Endothelial cell of hepatic sinusoid (primary cell): Measurements from ENCODE around the gene ATXN10.

ENCODE experiments used
- in situ Hi-C: cut with HindIII; loops from 2 replicates; pipeline ENCODE4 v1.10.0; 2017; ENCODE audit warnings: low sequenced_read_pairs

ATXN10 gene

DNA sequence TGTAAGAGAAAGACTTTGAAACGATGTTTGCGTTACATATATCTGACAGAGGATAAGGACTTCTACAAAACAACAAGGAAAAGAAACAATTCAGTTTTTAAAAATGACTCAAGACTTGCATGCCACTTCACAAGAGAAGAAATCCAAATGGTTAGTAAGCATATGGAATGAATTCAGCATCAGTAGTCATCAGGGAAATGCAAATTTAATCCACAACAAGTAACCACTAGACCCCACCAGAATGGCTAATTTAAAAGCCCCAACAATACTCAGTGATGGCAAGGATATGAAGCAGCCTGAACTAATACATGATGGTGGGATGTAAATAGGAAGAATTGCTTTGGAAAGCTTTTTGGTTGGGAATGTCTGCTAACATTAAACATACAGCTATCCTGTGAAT is 142.6 kb downstream of the ATXN10 start:
- in situ Hi-C loops: no loop called here

DNA sequence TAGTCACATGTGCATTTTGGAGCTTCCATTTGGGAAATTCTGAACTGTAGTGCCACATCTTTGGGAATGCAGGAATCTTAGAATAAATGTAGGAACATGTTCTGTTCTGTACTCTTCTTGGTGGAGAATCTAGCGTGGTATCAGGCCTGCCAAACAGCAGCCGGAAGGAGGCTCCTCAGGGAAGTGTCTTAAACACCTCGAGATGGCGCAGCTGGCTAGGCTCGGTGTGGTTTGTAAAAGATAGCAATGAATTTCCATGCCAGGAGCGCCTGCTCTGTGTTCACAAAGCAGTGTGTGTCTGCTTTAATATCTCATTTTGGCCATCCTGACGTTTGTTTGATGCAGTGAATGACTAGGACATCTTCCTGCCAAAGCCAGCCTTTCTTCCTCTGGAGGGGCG is 145.1 kb downstream of the ATXN10 start:
- in situ Hi-C loops: loop anchor here (5.0 kb wide), 1 partner anchor 54 kb away; no protein-coding TSS in a partner anchor

DNA sequence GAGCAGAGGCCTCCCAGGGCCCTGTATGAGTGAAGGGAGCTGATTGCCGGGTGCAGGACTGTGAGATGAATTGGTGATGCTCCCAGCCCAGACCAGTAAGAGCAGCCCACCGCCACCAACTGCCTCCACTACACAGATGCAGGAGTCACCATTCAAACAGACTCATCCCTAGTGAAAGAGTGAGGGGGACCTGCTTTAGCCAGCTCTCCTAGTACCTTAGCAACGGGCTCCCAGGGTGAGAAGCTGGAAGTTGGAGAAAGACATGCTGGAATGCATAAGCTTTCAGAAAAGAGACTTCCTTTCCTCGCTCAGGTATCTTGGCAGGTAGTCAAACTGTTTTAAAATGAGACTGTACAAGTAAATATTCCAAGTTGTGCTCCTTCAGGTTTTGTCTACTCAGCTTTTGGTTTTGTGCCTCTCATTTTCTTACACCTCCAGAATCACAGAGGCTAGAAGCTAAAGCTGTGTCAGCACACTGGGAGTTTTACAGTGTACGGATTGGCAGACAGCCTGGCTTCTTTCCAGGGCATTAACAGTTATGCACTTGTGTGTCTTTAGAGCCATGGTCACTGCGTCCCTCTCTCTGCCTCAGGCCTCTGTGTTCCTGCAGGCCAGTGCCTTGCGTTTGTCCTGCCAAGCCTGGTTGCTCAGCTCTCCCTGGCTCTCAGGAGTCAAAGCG is 146.2 kb downstream of the ATXN10 start:
- in situ Hi-C loops: loop anchor here (5.0 kb wide), 1 partner anchor 56 kb away; no protein-coding TSS in a partner anchor

DNA sequence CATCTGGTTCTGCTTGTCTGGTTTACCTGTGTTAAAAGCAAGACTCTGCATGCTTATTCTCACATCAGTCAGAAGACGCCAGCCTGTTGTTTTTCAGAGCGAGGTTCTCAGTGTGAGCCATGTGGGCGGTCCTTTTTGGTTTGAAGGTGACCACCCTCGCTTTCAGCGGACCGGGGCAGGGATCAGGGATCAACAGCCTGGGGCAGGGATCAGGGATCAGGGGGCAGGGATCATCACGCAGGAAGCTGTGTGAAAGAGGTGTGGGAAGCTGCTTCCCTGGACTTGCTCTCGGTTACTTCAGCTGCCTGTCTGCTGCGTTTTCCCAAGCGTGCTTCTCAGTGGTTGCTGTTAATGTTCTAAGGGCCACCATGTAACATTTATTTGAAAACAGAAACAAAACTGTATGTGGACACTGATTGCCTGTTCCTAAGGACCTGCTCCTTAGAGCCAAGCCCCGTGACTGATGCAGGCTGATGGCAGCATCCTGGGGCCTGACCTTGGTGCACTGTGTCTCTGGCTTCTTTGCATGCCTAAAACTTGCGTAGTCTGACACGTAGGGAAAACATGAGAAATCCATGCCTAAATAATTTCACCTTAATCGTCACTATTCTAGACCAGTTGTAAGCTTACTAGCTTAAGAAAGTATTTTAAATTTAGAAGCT is 146.9 kb downstream of the ATXN10 start:
- in situ Hi-C loops: loop anchor here (5.0 kb wide), 1 partner anchor 56 kb away; no protein-coding TSS in a partner anchor

DNA sequence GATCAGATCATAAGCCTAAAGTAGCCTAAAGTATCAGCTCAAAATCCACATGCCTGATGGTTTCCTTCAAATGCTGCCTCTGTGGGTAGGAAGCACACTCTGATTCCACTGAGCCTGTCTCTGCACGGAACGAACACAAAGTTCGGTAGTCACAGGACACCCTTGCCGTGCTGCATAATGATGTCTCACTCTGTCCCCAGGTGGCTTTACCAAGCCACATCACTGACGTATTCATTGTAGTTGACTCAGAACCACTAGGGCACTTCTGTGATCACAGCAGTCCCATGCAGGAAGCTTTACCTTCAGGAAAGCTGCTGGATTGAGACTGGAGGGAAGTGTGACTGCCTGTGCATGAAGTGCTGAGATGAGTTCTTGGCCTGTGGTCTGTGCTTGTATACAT is 147.7 kb downstream of the ATXN10 start:
- in situ Hi-C loops: loop anchor here (5.0 kb wide), 1 partner anchor 57 kb away; no protein-coding TSS in a partner anchor

DNA sequence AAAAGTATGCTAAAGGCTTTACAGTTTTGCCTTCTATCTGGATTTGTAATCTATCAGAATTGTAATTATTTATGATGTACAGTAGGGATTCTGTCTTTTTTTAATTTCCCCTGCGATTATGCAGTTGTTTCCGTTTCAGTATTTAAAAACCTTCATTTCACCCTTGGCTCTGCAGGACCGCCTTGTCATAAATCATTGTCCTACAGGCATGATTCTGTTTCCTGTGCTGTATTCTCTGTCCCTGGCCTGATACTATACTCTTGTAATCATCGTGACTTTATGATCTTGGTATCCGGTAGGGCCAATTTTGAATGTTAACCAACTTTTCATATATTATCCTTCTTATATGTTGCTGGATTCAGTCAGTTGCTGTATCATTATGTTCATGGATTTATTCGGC is 151.7 kb downstream of the ATXN10 start:
- in situ Hi-C loops: no loop called here

DNA sequence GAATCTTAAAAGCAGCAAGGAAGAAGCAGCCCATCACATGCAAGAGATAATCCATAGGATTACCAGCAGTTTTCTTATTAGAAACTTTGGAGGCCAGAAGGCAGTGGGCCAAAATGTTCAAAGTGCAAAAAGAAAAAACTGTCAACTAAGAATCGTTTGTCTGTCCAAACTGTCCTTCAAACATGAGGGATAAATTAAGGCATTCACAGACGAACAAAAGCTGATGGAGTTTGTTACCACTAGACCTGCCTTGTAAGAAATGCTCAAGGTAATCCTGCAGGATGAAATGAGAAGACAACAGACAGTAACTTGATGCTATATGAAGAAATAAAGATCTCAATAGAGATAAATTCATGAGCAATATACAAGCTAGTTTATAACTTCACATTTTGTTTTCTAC is 154.9 kb downstream of the ATXN10 start:
- in situ Hi-C loops: no loop called here

DNA sequence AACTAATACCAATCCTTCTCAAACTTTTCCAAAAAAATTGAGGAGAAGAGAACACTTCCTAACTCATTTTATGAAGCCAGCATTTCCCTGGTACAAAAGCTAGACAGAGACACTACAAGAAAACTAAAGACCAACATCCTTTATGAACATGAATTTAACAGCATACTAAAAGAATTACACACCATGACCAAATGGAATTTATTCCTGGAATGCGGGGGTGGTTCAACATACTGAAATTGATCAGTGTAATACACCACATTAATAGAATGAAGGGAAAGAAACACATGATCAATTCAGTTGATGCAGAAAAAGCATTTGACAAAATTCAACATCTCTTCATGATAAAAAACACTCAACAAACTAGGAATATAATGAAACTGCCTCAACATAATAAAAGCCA is 157.2 kb downstream of the ATXN10 start:
- in situ Hi-C loops: no loop called here

DNA sequence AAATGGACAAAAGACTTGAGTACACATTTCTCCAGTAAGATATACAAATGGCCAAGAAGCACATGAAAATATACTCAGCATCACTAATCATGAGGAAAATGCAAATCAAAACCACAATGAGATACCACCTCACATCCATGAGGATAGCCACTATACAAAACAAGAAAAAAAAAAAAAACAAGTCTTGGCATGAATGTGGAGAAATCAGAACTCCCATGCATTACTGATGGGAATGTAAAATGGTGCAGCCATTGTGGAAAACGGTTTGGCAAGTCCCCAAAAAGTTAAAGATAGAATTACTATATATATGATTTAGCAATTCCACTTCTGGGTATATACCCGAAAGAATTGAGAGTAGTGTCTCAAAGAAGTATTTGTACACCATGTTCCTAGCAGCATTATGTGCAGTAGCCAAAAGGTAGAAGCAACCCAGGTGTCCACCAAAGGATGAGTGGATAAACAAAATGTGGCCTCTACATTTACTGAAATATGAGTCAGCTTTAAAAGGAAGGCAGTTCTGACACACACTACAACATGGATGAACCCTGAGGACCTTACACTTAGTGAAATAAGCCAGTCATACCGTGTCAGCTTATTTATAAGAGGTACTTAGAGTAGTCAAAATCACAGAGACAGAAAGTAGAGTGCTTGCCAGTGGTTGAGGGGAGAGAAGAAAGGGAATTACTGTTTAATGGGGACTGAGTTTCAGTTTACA is 159.1 kb downstream of the ATXN10 start:
- in situ Hi-C loops: no loop called here

DNA sequence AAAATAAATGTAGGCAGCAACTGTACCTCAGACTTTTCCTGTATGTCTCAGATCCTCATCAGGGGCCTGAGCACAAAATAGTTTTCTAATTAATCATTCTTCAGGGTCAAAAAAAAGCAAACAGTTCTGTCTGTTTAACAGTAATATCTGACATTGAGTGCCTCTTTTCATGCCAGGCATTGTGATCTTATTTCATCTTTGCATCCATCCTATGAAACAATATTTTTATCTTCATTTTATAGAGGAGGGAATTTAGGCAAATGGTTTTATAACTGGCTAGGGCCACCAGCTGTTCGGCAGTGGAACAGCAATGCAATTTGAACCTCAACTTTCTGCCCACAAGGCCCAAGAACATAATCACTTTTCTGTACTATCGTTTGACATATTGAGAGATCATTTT is 159.8 kb downstream of the ATXN10 start:
- in situ Hi-C loops: no loop called here

DNA sequence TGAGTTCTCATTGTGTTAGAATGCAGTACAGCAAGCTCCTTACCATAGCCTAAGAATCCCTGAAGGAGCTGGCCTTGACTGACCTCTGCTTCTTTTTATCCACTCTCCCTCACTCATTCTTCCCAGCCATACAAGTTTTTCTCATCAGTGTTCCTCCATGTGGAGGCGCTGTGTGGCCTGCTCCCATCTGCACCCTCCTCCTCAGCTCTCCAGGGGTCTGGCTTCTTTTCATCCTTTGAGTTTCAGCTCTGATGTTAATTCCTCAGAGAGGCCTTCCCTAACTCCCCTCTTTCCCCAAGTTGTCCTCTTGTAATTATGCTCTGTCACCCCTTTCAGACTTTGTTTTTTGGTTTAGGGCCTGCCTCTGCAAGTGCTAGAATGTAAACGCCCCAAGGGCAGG is 160.5 kb downstream of the ATXN10 start:
- in situ Hi-C loops: no loop called here

DNA sequence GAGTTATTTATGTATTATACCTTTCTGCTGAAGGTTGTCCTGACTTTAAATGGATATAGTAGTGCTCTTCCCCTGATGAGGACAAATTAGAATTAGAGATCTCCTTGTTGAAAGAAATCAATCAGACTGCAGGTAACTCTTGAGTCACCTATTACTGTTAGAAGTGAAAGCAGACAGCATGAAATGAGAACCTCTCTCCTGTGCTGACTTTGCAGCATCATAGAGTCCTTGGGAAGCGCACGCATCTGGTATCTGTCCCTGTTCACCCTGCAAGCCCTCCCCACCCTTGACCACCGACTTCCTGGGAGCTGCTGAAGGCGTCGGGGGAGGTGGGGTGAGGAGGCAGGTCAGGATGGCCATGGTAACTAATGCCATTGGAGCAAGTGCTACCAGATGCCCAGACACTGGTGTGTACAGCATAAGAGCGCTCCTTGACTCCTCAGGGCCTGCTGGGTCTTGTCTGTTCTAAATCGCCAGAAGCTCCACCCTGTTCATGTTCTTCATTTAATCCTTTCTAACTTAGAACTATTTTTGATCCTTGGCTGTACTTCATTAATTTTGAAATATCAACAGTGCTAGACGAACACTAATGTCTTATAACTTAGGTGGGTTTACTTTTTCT is 161.4 kb downstream of the ATXN10 start:
- in situ Hi-C loops: no loop called here

DNA sequence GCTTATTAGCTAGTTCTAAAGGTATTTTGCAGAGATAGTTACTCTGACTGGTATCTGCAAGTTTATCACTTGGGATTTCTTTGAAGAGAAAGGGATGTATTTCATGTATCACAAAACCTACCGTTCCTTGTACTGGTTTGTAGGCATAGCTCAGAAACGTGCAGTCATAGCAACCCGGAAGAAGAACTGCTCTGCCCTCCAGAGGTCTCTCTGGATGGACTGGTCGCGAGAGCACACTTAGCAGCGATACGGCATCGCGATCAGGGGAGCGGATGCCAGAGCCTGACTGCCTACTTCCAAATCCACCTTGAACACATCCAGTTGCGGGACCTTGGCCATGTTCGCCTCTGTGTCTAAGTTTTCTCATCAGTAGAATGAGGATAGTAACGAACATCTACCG is 162.0 kb downstream of the ATXN10 start:
- in situ Hi-C loops: no loop called here

DNA sequence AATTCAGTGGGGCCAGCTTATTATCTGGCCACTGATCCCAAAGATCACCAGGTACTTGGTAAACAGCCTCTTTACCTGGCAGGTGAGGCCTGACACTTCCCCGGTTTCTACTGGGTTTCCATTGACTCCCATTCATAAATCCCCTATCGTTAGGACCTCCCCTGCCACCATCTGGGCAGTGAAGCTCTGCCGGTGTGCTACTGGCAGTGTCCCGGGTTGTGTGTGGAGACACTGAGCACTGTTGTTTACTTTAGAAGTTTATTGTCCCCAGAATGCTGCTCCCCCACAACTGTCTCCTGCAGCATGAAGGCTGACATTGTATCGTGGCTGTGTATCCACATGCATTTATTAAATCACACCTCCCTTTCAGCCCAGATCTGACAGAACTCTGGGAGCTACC is 162.6 kb downstream of the ATXN10 start:
- in situ Hi-C loops: no loop called here

DNA sequence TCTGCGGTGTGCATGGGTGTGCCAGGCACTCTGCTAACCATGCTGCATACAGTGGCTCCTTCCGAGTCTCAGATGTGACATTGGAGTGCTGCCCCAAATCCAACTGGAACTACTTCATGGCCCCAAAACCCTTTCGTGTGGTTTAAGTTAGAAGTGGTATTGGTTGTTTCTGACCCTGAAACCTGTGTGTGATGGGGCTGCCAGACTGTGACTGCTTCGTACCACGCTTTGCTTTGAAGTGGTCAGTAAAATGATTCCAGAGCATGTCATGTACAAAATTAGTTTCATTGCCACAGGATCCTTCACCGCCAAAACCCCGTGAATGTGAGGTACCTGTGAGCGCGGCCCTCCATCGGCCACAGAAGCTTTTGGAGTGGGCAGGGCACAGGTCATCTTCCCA is 163.2 kb downstream of the ATXN10 start:
- in situ Hi-C loops: no loop called here

DNA sequence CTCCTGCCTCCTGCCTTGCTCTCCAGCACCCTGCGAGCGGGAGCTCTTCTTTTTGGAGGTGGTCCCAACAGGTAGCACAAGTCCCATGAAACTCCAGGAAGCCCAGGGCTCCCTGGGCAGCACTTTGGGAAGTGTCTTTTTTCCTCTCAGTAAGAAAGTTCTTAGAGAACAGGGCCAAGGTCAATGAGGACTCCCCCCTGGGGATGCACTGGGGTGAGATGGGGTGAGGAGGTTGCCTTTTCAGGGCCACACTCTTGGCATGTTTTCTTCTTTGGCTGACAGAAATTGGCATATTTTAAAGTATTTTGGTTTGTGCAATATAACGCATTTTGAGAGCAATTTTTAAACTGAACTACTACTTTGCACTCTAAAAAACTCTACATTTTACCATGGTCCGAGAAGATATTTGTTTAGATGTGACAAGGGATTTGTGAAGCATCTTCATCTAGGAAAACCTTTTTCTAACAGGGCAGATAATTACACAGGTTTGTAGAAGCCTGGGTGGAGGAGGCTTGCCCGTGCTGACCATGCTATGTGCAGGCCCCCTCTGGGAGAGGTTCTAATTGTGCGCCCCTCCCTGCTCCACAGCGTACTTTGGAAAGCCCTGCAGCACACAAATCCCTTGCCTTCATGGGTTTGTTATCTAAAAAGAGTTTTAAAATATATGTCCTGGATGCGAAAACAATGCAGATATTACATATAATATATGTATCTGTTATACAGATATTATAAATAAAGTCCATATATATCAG is 165.0 kb downstream of the ATXN10 start:
- in situ Hi-C loops: no loop called here

DNA sequence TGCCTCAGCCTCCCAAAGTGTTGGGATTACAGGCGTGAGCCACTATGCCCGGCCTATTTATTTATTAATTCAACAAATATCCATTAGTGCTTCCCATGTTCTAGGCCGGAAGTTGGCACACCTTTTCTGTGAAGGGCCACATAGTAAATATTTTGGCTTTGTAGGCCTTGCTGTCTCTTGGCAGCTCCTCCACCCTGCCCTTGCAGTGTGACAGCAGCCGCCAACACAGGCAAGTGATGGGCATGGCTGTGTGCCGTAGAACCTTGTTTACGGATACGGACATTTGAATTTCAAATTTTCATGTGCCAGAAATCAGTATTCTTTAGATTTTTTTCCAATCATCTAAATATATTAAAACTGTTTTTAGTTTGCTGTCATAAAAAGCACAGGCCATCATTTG is 165.9 kb downstream of the ATXN10 start:
- in situ Hi-C loops: no loop called here

DNA sequence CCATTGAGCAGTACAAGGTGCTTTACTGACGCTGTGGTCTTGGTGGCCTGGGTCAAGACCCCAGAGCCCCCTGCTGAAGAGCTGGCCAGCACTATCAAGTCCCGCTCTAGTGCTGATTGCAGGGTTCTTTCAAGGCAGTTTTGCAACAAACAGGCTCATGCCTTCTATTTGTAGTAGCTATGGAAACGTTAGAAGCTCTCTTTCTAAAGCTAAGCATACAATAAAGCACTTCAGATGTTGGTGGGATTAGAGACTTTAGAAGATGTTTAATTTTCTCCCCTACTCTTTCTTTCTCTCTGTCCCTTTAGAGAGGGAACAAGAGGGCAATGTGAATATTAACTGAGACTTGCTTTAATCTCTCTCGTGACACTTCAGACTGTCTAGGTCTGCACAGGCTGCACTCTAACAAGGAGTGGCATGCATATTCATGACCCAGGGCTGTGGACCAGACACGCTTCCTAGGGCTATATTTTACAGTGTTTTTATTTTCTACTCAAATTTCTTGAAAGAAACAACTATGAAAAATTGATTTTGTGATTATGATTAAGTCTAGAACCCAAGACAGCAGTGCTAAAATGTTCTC is 166.8 kb downstream of the ATXN10 start:
- in situ Hi-C loops: no loop called here

DNA sequence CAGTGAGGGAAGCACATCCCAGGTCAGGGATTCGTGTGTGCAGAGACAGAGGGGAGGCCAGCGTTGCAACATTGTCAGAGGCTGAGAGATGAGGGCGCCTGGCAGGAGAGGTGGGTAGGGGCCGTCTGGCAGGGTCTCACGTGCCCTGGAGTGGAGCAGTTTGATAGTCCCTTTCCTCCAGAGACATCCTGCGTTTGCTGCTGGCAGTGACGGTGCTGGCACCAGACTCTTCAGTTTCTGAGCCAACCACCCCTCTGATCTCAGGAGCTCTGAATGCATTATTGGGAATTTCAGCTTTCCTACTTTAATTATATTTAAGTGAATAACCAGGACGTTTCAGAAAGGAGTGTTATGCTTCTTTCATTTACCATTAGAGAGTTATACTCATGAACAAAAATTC is 168.8 kb downstream of the ATXN10 start:
- in situ Hi-C loops: no loop called here

DNA sequence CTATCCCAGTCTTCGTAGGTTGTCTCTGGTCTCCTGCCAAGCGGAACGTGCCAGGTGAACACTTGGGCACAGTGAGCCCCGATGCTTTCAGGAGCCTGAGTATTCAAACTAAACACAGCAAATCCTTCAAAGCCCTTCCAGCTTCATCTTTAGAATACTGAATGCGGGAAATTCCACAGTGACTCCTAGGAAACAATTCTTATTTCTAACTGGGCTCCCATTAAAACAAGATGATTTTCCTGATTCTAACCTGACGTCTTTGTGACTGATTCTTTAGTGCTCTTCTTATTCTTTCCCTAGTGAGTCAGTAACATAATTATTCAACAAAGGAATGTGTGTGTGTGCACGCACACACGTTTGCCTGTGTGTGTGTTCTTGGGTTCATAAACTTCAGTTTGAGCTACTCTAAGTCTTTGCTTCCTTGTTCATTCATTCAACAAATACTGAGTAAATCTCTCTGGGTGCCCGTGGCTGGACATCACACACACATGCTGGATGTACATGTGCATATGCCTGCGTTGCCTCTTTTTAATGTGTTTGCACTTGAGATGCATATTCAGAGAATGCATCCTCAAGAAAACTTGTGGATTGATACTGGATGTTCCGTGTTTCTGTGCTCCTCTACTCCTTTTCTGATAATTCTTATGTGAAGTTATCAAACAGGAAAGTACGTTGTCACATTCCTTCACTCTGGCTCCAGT is 170.8 kb downstream of the ATXN10 start:
- in situ Hi-C loops: no loop called here
